ENCODE data around the gene TMEM221. TPM values are rescaled to one million over a fixed set of nuclear protein-coding genes. Genes with fewer than 3 reads are reported as not detected.
A peak's percentile ranks its signal among the peaks of the same experiment; 100 is the strongest.

TMEM221 gene
- not detected for total RNA-seq
- 1 to 10 TPM; 1.6 to 2.6 (median 2.0) TPM for polyA plus RNA-seq (ENCODE audit: insufficient read length in 6 of 6)
- long read RNA-seq, donor 1 = 0 reads
- long read RNA-seq, donor 2 = 0 reads
- long read RNA-seq, donor 3 = 0 reads
- long read RNA-seq, donor 4 = 0 reads
- long read RNA-seq, donor 5 = 0 reads
- long read RNA-seq, donor 6 = 0 reads
- long read RNA-seq, donor 7 = 0 reads
- long read RNA-seq, donor 8, partial matches to known transcripts = 0 of 2 reads
- long read RNA-seq, donor 8, other reads (novel, unspliced or antisense) = 0 of 2 reads
- long read RNA-seq, donor 9 = 0 reads
- long read RNA-seq, donor 10 = 0 reads
- long read RNA-seq, donor 11 = 0 reads
- long read RNA-seq, donor 12 = 0 reads

DNA sequence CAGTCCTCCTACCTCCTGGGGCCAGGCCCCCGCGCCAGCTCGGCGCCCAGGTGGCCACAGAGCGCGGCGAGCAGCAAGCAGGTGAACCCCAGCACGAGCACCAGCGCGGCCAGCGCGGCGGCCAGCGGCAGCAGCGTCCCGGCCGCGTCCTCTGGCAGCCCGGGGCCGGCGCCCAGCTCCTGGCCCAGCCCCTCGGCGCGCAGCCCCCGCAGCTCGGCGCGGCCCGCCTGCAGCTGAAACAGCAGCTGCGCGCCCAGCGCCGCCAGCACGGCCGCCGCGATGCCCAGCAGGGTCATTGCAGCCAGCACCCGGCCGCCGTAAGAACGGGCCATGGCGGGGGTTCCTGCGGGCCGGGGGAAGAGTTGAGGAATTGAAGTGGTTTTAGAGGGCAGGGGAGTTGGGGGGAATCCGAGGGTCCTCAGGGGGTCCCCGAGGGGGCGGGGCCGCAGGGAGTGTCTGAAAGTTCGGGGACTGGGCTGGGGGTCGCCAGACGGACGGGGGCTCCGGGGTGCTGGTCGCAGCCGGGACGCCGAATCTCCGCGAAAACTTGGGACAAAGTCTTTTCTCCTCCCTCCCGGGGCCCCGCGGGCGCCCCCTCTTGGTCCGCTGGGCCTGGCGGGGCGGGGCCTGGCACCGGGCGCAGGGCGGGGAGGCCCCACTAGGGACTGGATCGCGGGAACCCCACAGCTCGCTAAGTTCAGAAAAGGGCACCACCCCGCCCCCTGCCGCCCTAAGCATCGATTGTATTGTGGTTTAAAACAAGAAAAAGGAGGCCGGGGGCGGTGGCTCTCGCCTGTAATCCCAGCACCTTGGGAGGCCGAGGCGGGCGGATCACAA, at the start of gene TMEM221:
TSS of gene TMEM221 (minus strand) at position 538 of the 837 bp plus-strand sequence. CDS start at position 332, 206 bp downstream.
- H3K27ac ChIP-seq = no peak within 1 kb of the TSS
- peak in 2 of 4 donors; percentile 45 to 81 for DNase-seq

DNA sequence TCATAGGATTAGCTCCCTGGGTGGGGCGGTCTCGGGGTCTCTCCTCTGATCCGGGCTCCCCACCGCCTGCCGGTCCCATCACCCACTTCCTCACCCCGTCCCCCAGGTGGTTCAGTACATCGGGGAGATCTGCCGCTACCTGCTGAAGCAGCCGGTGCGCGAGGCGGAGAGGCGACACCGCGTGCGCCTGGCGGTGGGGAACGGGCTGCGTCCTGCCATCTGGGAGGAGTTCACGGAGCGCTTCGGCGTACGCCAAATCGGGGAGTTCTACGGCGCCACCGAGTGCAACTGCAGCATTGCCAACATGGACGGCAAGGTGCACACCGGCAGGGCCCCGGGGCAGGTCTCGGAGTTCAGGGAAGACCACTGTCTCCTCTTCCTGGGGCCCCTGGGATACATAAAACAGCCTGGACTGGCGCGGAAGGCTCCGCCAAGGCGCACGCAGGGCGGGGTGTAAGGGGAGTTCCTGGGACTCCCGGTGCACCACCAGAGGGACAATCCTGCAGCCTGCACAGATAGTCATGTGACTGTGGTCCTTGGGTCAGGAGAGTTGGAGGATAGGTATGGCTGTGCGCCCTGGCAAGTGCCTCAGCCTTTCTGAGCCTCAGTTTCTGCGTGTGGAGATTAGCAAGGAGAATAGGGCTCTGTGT, 48.8 kb upstream of the TMEM221 start:
- Histone ChIP-seq H3K27ac (no peak overlapping the region), H3K36me3 (peaks cover 0 to 23% of the 10 kb centered on the region in 2 donors), H3K4me3 (no peak overlapping the region), H3K4me1 (peaks cover 16 to 37% of the 10 kb centered on the region in 2 donors), H3K27me3 (no peaks in the 10 kb centered on the region), H3K9me3 (no peaks in the 10 kb centered on the region)
- no peak for TF ChIP-seq CTCF (IDR thresholded peaks at IDR 0.05)
- DNase-seq (no peak), ATAC-seq (no peak)
- intact Hi-C loops (cut with DNase I) = no loop called here

More for the DNA sequence above, at the start of gene TMEM221:
- TF ChIP-seq CTCF (IDR thresholded peaks at IDR 0.05) = peak; percentile 32 to 36
- Histone ChIP-seq H3K4me3 (peak within 1 kb of the TSS; percentile 17 to 25), H3K9me3 (no peaks in the 10 kb centered on the region), H3K4me1 (peaks cover 0 to 12% of the 10 kb centered on the region in 2 donors), H3K36me3 (no peaks in the 10 kb centered on the region), H3K27me3 (peaks cover 0 to 42% of the 10 kb centered on the region in 2 donors)
- intact Hi-C loops (cut with DNase I) = no loop called here
- peak; percentile 76 for ATAC-seq

DNA sequence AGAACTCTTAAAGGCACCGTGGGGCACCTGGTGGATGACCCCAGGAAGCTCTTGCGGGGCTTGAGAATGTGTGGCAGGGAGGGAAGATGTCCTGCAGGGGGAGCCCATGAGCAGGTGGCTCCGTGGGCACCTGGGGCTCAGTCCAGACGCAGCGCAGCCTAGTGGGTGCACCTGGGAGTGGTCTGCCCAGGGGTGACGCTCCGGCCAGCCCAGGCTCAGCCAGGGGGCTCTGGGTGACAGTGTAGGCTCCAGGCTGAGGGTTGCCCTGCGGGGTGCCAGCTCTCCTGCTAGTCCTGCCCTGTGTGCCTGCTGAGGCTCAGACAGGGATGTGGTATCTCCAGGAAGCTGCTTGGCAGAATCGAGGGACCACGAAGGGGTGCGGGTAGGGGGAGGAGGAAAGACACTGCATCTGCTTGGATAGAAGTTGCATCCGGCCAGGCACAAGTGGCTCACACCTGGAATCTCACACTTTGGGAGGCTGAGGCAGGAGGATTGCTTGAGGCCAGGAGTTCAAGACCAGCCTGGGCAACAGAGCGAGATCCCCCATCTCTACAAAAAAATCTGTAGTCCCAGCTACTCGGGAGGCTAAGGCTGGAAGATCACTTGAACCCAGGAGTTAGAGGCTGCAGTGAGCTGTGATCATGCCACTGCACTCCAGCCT, 48.0 kb upstream of the TMEM221 start:
- Histone ChIP-seq H3K4me3 (no peak overlapping the region), H3K27ac (no peak overlapping the region), H3K27me3 (no peaks in the 10 kb centered on the region), H3K9me3 (no peaks in the 10 kb centered on the region), H3K36me3 (peaks cover 0 to 20% of the 10 kb centered on the region in 2 donors), H3K4me1 (peaks cover 16 to 37% of the 10 kb centered on the region in 2 donors)
- intact Hi-C loops (cut with DNase I) = no loop called here
- TF ChIP-seq CTCF (IDR thresholded peaks at IDR 0.05) = peak; percentile 82 to 93
- ATAC-seq (peak; percentile 85), DNase-seq (peak in 3 of 4 donors; percentile 64 to 93 (median 75))

GRCh38 chr19:17495639-17496296, 47.3 kb upstream of the TMEM221 start:
- Histone ChIP-seq H3K4me1 (peaks cover 16 to 37% of the 10 kb centered on the region in 2 donors), H3K4me3 (no peak overlapping the region), H3K36me3 (peaks cover 0 to 13% of the 10 kb centered on the region in 2 donors), H3K27me3 (no peaks in the 10 kb centered on the region), H3K27ac (no peak overlapping the region), H3K9me3 (no peaks in the 10 kb centered on the region)
- no peak for DNase-seq
- TF ChIP-seq CTCF (IDR thresholded peaks at IDR 0.05) = no peak
- intact Hi-C loops (cut with DNase I) = no loop called here
- no peak for ATAC-seq
